HG02852 (cell line): ENCODE results near the gene BRINP2.

ENCODE experiments used
- ATAC-seq: cut with Tn5 transposase; IDR thresholded peaks from one replicate; pipeline ENCODE4 v1.9.1; 2021; ENCODE audit warnings: mild to moderate bottlenecking, moderate library complexity; ENCODE audit not compliant: unreplicated experiment

BRINP2 gene, protein sequence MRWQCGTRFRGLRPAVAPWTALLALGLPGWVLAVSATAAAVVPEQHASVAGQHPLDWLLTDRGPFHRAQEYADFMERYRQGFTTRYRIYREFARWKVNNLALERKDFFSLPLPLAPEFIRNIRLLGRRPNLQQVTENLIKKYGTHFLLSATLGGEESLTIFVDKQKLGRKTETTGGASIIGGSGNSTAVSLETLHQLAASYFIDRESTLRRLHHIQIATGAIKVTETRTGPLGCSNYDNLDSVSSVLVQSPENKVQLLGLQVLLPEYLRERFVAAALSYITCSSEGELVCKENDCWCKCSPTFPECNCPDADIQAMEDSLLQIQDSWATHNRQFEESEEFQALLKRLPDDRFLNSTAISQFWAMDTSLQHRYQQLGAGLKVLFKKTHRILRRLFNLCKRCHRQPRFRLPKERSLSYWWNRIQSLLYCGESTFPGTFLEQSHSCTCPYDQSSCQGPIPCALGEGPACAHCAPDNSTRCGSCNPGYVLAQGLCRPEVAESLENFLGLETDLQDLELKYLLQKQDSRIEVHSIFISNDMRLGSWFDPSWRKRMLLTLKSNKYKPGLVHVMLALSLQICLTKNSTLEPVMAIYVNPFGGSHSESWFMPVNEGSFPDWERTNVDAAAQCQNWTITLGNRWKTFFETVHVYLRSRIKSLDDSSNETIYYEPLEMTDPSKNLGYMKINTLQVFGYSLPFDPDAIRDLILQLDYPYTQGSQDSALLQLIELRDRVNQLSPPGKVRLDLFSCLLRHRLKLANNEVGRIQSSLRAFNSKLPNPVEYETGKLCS

DNA sequence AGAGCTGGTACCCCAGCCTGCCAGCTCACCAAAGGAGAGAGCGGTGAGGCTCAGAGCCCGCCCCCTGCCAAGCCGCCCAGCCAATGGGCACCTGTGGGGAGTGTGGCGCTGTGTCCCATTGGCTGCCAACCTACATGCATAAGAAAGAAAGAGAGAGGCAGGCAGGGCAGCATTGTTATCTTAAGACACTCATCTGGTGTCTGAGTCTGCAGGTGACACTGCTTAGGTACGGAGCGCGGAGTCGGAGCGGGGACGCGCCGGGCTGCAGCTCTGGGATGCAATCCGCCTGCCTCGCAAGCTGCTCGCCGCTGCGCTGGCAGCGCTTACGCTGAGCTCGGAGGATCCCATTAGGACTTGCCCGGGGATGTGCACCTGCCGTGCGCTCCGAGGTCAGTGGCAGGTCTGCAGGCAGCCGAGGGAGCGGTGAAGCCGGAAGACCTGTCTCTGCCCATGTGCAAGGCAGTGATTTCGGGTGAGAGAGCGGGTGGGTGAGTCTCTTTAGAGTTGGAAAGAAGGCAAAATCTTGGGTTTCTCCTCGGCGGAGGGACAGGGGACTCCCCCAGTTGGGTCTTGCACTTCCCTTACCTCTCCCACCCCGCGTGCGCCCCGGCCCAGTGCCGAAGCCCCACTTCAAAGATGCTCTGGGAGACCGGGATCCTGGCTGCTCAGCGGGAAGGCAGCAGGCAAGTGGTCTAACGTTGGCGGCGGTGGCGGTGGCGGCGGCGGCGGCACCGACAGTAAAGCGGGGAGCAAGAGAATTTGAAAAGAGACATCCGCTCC, at the start of gene BRINP2:
Gene BRINP2, plus strand, starts transcription at position 203 of the 780 bp plus-strand sequence. CDS start 58,919 bp downstream, outside the sequence.
- ATAC-seq, result no peak

DNA sequence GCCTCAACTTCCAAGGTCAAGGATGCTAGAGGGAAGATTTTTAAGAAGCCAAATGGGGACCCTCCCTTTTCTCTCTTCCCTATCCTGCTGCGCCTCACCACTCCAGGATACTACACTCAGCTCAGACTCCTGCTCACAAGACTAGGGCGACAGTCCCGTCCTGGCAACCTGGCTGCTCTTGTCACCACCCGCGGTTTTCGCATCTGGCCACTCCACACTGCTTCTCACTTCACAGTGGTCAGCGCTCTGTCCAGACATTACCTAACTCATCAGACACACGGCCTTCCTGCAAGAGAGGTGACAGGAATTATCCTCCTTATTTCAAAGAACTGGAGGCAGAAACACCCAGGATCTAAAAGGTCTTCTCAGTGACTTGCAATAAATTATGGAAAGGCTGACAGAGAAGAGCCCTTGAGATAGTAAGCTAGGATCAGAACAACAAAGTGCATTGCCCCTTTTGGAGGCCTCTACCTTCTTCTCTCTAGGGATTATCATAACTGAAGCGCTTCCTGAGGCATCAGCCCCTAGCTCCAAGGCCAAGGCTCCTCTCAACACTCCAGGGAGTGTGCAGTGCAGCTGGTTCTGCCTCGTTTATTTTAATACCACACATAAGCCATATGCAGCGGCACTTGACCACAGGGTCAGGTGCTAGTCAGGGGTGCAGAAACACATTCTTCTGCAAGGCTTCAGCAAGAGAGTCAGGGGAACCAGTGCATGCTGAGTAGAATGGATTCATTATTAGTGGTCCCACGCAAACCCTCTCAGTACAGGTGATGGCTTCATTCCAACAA, 48.1 kb upstream of the BRINP2 start:
- ATAC-seq, result no peak

DNA sequence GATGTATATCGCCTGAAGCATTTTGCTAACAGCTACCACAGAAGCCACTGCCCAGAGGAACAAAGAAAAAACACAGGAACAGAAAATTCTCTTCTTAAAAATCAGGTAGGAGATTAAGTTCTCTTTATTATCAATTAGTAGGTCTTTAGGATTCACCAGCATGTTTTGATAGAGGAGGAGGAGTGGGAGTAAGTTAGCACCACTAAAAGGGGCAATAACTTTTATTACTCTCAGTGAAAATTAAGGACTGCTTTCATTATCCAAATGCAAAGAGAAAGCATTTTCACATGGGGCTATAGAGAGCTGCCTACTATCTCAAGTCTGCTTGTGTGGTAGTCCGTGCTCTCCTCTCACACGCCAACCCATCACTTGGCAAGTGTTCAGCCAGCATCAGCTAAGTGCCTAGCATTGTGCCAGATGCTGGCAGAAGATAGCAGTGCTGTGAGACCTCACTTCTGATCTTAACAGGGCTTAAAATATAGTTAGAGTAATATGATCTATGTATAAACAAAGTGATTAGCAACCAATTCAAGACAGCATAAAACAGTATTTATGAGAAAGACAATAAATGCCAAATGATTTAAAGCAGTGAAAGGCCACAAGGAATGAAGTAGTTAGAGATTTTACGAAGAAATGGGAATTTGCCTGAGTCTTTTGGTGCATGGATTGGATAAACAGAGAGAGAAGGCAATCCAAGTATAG, 46.0 kb upstream of the BRINP2 start:
- ATAC-seq, result no peak

DNA sequence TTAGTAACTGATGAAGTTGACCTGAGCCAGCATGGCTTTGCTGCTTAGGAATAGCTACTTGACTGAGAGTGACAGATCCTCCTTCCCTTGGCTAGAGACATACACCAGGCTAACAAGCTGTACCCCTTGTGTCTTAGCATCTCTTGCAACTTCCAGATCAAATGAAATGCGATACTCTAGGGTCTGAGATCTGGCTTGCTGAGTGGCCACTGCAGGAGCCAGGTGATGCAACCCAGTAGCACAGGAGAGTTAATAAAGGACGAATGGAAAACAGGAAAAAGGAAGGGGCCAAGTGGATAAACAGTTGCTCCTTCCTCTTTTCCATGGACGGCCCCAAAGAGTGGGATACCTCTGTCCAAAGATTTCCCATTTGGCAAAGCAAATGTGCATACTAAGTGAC, 44.5 kb upstream of the BRINP2 start:
- ATAC-seq, result no peak

DNA sequence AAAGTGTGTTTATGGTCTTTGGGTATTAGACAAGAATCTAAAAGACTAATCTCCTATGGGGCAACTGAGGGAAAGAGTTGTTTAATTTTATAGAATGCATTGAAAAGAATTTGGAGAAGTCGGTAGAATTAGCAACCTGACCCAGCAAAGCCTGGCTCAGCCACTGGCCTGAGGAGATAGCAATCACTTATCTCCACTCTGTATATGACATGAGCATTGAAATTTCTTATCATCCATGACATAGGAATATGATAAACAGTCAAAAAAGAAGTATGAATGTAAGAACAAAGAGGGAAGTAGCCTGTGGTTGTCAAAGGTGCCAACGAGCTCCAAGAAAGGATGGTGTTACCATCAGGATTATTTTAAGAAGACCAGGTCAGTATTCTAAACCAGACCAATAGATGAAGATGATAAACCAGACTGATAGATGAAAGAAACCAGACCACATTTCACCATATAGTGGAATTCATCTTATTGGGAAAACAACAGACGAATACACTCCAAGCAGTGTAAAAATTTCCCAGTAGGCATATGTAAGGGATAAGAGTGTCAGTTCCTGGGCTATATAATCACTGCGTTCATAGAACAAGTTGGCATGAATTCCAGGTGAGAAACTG, 42.0 kb upstream of the BRINP2 start:
- ATAC-seq, result no peak

DNA sequence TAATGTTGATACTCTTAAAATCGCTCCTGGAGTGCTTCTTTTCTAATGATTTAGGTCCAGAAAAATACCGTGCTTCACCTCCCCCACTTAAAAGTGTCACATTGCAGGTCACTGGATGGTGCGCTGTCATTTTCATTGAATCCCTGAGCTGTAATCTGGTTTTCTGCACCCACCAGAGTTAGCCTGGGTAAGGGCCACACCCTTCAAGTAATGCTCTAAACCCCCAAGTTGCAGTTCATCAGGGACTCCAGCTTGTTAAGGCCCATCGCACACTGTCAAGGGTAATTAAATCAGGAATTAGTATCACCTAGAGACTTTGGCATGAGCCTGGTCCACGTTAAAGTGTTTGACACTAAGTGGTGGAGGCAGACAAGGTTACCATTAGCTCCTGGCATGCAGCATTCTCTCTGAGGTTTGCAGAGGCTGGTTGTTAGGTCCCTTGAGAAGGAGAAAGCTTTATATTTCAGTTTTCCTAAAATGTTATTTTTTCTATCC, 40.3 kb upstream of the BRINP2 start:
- no peak for ATAC-seq

DNA sequence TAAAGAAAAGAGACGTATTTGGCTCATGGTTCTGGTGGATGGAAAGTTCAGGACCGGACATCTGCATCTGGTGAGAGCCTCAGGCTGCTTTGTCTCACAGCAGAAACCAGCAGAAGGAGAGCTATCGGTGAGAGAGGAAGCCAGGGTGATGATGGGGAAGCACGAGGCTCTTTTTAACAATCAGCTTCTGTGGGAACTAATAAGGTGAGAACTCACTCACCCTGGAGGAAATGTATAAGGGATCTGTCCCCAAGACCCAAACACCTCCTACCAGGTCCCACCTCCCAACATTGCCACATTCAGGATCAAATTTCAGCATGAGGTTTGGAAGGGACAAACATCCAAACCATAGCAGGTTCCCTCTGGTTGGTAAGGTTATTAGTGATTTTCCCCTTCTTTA, 39.0 kb upstream of the BRINP2 start:
- no peak for ATAC-seq

DNA sequence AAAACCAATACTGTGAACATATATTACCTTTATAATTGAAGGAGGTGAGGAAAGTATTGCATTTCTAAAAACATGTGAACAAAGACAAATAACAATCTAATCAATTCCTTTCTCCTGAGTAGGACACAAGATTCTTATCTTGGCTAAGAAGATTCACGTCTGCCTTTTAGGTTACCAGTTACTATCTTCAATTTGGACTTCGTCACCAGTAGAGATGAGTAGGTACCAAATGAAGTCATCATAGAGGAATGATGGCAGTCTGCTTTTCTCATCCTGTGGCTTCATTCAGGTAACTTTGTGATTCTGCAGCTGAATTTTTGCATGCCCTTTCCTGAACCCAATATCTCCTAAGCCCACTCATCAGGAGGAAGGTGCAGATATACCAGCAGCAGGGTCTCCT, 38.6 kb upstream of the BRINP2 start:
- ATAC-seq, result no peak

DNA sequence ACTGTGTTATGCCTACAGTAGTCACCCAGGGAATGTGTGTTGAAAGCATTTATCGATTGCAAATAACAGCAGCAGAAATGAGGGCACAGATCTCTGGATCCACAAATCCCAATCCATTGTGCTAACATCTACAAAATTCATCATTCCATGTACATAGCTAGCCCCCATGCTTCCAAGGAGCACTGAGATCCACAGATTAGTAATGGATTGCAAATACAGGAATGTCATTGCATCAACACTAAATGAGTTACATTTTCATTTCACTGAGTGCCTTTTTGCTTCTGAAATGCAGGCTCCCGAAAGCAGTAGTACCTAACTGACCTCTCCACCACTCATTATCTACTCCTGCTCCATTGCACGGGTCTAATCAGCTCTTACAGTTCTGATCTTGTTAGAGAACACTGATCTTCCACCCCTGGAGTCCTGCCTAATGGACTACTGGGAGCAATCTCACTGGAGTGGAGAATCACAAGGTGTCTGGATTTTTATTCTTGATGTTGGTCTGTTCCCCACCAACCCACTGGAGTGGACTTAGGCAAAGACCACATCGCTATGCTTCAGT, 36.7 kb upstream of the BRINP2 start:
- ATAC-seq, result no peak

DNA sequence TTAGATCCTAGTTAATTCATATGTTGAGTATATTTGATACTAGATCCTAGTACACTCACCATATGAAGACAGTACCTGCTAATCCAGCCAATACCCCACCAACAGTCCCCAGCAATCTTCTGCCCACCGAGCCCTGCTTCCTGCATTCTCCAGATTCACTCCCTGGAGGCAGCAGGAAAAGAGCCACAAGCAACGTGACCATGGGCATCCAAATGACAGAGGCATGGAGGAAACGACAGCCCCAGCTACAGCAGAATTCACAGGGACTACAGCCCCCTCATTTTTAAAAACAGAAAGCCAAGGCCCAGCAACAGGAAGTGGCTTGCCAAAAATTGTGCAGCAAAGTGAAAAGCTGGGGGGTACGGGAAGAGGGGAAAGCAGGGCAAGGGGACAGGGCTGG, 35.5 kb upstream of the BRINP2 start:
- ATAC-seq, result no peak

DNA sequence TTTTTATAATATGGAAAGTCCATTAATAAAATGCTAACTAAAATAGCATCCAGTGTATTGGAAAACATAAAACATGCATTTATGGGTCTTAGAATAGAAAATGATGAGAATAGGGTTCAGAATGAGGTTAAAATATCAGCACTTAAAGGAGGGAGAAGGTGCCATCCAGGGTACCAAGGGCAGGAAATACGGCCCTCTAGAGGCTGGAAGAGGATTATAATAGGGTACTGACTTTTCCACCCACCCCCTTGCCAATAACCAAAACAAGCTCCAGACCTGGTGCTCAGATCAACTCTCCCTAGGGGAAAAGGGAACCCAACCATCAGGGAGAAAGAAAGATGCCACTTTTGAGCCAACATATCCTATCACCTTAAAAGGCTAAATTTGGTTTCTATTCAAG, 32.9 kb upstream of the BRINP2 start:
- no peak for ATAC-seq

DNA sequence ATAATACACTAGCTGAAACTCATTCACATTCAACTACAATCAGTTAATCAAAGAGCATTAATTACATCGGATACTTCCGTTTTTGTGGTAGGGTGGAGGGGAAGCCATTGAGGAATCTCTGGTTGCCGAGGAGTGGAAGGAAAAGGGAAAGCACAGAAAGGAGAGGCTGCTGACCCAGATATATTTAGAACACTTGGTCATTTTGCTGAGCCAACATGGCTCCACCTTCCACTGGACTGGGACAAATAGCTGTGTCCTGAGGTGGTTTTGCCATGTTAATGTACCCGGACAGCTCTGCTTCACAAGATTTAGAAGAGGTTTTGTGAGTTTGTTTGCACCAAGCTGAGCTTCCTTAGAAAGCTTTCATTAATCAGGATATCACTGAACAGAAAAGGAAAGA, 32.4 kb upstream of the BRINP2 start:
- no peak for ATAC-seq

DNA sequence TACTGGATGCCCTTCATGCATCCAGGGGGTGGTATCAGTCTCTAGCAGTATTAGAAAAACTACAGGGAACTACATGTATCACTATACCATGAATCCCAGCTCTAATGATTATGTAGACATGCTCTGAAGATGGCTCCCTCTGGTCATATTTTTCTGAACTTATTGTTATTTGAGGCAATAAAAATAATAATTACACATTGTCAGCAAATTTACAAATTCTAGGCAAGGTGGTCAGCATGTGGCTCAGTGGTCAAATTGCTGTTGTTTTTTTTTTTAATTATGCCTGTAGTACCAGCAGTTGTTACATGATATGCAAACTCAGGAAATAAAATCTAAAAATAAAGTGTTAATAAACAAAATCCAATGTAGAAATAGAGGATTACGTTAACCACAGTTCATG, 28.7 kb upstream of the BRINP2 start:
- no peak for ATAC-seq

DNA sequence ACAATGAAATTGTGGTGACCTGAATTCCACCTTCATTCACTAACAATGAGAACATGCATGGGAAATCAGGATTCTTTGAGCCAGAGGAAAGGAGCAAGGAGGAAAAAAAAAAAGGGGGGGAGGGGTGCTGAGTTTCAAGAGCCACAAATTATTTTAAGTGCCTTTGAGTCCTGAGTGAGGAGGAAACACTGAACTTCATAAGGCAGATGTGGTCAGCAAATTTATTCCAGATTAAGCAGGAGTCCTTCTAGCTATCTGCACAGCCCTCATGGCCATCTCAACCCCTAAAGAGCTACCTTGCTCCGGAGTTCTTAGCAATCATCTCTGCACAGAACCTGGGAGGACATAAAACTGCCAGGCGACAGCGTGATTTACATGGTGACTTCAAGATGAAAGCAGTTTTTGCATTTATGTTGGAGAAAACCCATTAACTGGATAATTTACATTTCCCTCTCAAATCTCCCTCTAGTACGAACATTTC, 27.9 kb upstream of the BRINP2 start:
- ATAC-seq, result no peak

DNA sequence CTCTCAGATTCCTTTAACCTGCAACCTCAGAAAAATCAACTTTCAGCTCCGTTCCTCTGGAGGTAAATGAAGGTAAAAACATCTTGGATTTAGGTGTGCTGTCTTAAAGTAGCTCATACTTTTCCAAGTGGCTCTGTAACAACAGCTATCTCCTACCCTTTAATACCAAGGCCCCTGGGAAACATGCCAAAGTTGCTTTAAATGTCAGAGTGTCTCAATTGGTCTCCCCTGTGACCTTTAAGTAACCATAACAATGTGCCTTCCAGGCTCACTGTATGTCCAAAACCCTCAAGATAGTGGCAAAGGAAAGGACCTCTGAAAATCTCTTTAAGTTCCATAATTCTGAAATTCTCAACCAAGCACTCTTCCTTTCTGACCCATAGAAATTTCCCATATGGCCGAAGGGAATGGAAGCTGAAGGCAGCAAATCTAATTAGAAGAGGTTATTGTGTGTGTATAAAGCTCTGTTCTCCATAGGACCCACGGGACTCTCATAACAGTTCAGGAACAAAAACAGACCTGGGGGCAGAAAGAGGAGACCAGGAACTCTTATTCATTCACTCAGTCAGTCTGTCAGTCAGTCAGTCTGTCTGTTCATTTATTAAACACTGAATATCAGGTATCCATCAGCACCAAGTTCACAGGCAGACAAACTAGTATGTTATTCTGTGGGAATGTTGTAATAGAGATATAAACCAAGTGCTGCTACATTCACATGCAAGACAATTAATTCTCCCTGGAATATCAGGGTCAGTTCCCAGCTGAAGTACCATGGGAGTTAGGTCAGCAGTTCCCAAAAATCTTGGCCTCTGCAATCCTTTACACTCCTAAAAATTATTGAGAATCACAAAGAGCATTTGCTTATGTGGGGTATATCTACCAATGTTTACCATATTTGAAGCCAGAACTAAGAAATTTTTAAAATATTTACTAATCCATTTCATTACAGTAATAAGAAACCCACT, 25.4 kb upstream of the BRINP2 start:
- ATAC-seq, result no peak

DNA sequence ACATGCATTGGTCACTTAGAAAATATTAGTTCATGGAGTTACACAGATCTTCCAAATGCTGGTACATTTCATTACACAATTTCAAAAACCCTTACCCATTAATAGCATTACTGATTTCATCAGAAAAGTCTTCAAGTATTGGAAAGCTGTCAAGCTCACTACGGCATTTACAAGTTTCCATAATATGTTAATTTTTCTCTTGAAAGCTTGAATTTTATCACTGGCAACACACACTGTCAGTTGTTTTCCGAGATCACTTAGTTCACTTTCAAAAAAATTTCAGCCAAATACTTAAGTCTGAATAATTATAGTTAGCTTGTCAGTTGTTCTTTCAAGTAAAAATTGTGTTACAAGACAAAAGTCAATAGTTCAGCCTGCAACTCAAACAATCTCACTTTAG, 24.3 kb upstream of the BRINP2 start:
- ATAC-seq, result no peak

DNA sequence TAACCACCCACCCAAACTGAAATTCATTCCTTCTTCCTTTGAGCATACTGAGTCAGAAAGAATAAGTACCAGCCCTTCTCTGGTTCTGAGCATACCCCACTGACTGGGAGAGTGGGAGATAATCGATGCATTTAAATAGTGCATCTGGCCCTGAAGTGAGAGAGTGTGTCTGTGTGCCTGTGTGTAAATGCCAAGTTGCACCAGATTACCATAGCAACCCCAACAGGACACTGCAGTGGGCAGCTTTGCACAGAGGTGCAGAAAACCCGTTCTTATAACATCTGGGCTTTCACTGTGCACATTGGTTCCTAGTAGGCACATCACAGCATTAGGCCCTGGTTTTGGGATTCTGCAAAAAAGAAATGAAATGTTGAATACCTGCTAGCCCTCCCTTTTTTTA, 8.5 kb upstream of the BRINP2 start:
- ATAC-seq, result no peak

DNA sequence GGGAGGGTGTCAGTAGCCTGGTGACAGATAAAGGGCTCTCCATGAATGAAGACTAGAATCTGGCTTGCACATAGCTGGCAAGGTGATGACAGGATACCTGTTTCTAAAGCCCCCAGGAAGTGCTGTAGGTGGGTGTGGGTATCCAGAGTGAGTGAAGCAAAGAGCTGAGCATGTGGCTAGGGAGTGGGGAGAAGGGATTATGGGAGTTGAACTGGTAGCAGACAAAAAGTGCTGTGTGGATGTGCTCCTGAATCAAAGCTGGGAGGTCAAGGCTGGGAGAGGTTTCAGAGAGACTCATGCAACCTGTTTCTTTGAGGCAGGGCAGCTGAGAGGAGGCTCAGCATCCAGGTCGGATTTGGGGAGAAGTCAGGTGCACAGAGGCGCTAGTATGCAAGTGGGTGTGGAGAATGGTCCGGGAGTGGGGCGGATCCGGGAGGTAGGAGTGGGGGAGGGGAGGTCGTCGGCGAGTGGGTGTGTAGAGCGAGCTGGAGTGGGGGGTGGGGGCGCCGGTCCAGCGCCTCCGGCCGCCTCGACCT, 6.8 kb upstream of the BRINP2 start:
- ATAC-seq, result no peak
